ENCODE data around the gene MRPS21. TPM values are rescaled to one million over a fixed set of nuclear protein-coding genes. Genes with fewer than 3 reads are reported as not detected.

MRPS21 gene
- total and polyA plus RNA-seq, 2 of the 8 experiments (the other 6 are each of a cell fraction or from before 2014, with no cell fraction given): 81.9 to 99.8 TPM

DNA sequence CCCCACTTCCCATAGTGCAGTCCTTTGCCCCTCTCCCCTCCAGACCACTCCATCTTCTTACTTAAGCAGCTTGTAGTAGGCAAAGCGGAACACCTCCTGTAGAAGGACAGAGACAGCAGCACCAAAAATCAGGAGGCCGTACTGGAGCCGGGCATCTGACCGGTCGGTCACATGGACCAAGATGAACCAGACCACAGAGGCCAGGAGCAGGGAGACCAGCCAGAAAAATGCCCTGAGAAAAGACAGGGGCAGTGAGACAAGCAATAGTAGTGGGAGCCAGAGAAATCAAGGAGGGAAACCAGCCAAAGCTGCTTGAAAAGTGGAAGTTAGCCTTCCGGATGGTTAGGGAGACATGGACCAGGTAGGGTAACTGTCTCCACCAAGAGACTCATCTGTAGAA, 25.8 kb upstream of the MRPS21 start (continued):
- TF ChIP-seq BRCA1 (IDR thresholded peaks at IDR 0.05; ENCODE audit: low read depth, low read length): no peak
- no peak for TF ChIP-seq CTBP2 (IDR thresholded peaks at IDR 0.05; ENCODE audit: borderline replicate concordance, insufficient read depth, insufficient read length, low read length)
- no peak for TF ChIP-seq JUN (IDR thresholded peaks at IDR 0.05; ENCODE audit: low read depth, low read length)
- no peak for TF ChIP-seq TCF12 (IDR thresholded peaks at IDR 0.05; ENCODE audit: low read depth, low read length)
- no peak for TF ChIP-seq CBX8 (IDR thresholded peaks at IDR 0.05; ENCODE audit: borderline replicate concordance, low read depth, low read length)

Measured in H1 (cell line).